Omental fat pad (tissue), 4 donors: Measurements from ENCODE around the gene LIPC. TPM values are rescaled to one million over a fixed set of nuclear protein-coding genes. Genes with fewer than 3 reads are reported as not detected.

Experiments used
- ATAC-seq: fragments of 150-250 bp; one replicate; pipeline ENCODE4 v1.9.1; 2016; ENCODE audit warnings: mild to moderate bottlenecking, moderate library complexity; ENCODE audit not compliant: low FRiP score
- DNase-seq: peaks from one replicate; pipeline ENCODE4 v3.0.0-alpha.2; 2019; ENCODE audit warnings: low spot score
- total RNA-seq, 4 donors: library from RNA; depleted of rRNA; stranded (reverse); fragments of >200 nt; gene quantifications; one replicate each; pipeline ENCODE4 v1.1.0, GENCODE V29; 2016
- TF ChIP-seq, protein P1 (sequence below), 3 donors: fragments of 450-650 bp; IDR thresholded peaks; one replicate each; pipeline ENCODE4 v1.5.1; 2016 to 2017; ENCODE audit warnings: antibody characterized with exemption in 3 of 3, mild to moderate bottlenecking in 3 of 3, moderate library complexity in 2 of 3

LIPC gene
- total RNA-seq, 4 donors from 2014 or later = 0.46 TPM; not detected in 3

DNA sequence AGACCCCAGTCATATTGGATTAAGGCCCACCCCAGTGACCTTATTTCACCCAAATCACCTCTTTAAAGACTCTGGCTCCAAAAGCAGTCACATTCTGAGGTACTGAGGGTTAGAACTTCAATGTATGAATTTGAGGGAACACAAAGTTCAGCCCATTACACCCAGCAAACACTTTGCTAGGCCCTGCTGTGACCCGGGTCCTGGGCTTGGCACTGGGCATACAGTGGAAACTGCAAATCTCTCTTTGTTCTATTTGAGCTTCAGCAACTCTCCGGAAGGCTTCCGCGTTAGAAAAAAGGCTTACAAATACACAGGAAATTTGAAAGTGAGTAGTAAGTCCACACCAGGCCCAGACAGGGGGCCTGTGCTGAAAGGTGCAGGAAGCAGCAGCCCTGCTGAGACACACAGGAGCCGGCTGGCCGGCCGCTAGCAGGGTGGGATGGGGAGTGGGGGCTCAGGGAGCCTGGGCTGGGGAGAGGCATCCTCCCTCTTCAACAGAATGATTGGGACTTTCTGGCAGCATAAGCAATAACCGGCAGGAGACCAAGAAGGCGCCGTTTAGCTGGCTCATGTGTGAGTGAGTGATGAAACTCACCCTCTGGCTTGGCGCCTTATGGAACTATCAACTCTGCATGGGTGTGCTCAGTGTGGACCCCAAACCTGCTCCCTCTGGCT, 13.0 kb downstream of the LIPC start:
- no peak for DNase-seq
- TF ChIP-seq, protein P1, sequence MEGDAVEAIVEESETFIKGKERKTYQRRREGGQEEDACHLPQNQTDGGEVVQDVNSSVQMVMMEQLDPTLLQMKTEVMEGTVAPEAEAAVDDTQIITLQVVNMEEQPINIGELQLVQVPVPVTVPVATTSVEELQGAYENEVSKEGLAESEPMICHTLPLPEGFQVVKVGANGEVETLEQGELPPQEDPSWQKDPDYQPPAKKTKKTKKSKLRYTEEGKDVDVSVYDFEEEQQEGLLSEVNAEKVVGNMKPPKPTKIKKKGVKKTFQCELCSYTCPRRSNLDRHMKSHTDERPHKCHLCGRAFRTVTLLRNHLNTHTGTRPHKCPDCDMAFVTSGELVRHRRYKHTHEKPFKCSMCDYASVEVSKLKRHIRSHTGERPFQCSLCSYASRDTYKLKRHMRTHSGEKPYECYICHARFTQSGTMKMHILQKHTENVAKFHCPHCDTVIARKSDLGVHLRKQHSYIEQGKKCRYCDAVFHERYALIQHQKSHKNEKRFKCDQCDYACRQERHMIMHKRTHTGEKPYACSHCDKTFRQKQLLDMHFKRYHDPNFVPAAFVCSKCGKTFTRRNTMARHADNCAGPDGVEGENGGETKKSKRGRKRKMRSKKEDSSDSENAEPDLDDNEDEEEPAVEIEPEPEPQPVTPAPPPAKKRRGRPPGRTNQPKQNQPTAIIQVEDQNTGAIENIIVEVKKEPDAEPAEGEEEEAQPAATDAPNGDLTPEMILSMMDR (IDR thresholded peaks at IDR 0.05) = no peak
- no peak for ATAC-seq

DNA sequence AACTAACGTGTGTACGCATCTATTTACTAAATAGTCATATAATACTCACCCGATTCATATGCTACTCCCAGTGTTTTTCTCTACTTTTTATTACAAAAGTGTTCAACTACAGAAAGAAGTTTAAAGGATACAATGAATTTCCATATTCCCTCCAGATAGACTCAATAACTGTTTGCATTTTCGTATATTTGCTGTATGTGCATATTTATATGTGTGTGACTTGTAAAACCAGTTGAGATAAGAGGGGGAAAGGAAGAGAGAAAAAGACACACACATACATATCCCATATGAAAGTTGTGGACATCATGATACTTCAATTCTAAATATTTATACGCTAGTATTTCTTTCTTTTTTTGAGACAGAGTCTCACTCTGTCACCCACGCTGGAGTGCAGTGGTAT, 14.1 kb downstream of the LIPC start:
- TF ChIP-seq, protein P1 (IDR thresholded peaks at IDR 0.05) = no peak
- no peak for DNase-seq
- ATAC-seq = no peak

DNA sequence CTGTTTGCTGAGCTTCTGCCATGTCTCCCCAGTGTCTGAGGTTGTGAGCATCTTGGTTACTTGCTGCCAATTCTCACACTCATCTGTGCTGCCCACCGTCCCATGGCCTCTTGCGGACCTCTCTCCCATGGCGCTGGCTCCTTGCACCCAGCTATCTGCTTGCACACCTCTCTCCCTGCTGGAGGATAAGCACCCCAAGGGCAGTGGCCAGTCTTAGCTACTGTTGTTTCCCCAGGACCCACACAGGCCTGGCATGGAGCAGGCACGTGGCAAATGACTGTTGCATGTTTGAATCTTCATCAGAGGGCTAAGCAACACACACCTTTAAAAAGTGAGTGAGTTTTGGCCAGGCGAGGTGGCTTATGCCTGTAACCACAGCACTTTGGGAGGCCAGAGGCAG, 14.7 kb downstream of the LIPC start:
- DNase-seq (no peak), ATAC-seq (no peak)
- TF ChIP-seq, protein P1 (IDR thresholded peaks at IDR 0.05) = no peak

DNA sequence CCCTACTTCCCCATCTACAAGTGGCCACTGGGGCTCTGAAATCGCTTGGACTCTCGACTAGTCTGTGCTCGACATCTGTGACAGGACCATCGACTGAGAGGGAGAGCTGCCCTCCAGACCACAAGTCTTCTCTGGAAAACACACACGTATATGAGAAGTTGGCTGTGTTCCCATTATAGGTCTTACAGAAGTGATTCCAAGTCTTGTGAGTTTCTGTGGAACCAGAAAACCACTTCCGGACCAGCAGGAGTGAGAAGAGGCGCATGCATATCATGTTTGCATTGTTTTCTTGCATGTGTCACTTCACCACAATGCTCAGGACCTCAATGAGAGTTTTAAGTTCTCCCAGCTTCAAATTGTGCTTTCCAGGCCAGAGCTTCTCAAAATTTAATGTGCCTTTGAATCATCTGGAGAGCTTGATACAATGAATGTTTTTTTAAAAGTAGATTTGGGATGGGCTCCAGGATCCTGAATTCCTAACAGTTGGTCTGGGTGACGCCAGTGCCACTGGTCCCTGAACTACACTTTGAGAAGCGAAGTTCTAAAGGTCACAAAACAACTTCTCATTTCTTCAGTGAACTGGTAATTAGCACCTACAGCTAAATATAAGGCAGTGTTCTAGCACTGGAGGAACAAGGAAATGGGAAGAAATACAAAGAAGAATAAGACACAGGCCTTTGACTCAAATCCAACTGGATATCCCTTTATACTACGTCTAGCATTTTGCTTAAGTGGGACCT, 15.7 kb downstream of the LIPC start:
- DNase-seq = no peak
- ATAC-seq = no peak
- TF ChIP-seq, protein P1 (IDR thresholded peaks at IDR 0.05) = no peak

DNA sequence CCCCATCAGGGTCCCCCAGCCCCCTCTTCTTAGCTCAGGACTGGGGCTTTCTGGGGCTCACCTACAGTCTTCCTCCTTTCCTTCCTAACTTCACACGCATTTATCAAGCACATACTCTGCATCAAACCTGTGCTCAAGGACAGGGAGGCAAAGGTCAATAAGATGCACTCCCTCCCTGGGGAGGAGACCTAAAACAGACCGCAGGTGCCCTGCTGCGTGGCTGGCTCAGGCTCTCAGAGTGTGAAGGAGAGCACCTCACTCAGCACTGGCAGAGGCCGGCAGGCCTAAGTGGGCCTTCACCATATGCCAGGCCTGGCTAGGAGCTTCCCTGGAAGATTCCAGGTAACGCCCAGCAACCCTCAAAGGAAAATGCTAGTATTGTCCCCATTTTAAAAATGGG, 16.5 kb downstream of the LIPC start:
- no peak for ATAC-seq
- no peak for DNase-seq
- TF ChIP-seq, protein P1 (IDR thresholded peaks at IDR 0.05) = no peak

DNA sequence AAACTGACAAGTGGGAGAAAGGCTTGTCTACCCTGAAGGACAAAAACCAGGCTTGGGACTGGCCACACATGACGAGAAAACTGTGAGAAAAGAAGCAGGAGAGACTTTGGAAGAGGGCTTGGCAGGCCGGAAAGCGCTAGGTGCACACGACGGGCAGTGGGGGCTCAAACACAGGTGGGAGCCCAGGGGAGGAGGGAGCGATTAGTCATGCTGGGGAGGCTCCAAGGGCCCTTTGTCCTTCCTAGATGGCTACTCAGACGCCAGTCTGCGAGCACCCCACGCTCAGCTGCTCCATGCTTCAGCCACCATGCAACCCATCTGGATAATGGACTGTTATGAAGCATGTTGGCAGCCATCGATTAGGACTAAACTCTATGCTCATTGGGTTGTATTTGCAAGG, 17.1 kb downstream of the LIPC start:
- TF ChIP-seq, protein P1 (IDR thresholded peaks at IDR 0.05) = no peak
- DNase-seq = no peak
- no peak for ATAC-seq

DNA sequence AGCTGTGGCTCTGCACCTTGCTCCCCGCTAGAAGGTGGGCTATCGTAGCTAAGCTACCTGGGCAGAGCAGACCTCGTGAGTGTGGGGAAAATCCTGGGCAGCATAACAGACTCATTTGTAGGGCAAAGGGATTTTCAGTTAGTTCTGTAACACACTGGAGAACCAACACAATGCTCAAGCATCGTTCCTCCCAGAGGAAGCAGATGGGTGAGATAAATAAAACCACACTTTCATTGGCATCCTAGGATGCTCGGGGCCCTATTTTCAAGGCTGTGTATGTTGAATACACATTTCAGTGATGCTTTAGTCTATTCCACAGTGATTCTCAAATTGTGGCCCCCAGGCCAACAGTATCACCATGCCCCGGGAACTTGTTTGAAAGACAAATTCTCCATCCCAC, 20.0 kb downstream of the LIPC start:
- no peak for DNase-seq
- TF ChIP-seq, protein P1 (IDR thresholded peaks at IDR 0.05) = no peak
- ATAC-seq = no peak
